Measurements from ENCODE around the gene YY2. TPM values are rescaled to one million over a fixed set of nuclear protein-coding genes. Genes with fewer than 3 reads are reported as not detected.

Gene YY2
- 1.4 TPM for total RNA-seq

DNA sequence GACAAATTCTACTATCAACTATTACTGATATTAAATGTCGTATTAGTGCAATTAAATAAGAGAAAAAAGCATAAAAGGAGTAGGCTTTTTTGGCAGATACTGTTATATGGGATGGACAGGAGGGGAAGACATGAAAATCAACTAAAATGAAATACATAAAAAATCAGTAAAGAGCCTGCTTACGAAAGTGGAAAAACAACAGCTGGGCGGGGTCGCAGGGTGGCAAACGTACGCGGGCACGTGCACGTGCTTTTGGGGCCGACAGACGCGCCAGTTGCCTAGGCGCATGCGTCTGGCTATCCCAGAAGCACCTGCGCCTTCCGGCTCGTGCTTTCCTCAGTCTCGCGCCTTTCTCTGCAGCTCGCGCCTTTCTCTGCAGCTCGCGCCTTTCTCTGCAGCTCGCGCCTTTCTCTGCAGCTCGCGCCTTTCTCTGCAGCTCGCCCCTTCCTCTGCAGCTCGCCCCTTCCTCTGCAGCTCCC is at the start of gene YY2:
YY2 (plus strand) TSS at position 51 of the 479 bp plus-strand sequence. CDS start 498 bp downstream, outside the sequence.

DNA sequence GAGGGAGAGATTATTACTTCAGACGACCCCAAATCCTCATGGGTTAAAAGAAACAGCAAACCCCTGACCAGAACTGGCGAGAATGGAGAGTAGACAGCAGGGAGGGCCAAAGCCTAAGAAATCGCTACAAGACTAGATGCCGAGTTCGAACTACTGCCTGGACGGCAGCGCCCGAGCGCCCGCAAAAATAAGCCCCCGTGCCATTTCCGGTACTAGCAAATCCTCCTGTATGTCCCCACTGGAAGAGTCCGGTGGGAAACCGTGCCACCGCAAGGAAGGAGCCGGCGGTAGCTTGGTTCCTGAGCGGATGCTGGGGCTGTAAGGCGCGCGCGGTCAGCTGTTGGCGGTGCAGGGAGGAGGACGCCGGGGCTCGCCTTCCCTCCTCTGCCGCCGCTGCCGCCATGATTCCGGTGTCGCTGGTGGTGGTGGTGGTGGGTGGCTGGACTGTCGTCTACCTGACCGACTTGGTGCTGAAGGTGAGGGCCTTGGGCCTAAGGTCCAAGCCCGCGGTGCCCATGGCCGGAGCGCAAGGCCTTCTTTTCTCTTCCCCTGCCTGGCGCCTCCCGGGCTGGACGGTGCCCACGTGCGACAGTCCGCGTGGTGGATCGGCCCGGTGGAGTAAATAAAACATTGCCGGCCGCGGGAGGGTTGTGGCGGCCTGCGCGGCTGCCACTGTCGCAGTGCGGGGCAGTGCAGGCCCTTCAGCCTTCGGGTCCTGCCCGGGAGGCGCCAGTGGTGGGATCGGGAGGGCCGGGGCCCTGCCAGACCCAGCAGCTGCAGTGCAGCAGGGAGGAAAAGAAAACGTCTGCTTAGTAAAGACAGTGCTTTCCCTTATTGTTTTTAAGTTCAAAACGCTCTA is 16.2 kb upstream of the YY2 start, which contains the start of gene MBTPS2:
MBTPS2 (plus strand) TSS at position 284 of the 859 bp plus-strand sequence; CDS start at position 402, 118 bp downstream.

Small RNA genes within 50 kb of the gene (small RNA-seq; reads per million reads assigned to genes)
- not detected for gene U73479.1

Other genes with a start within 250 kb of the YY2 start
- gene KLHL34, start 197.7 kb upstream of the YY2 start, total RNA-seq, result 0.23 TPM
- not detected for gene SMPX, start 97.9 kb upstream of the YY2 start, total RNA-seq
- 21.9 TPM for gene MBTPS2, start 16.4 kb upstream of the YY2 start, total RNA-seq
- 132 TPM for gene SMS, start 84.7 kb downstream of the YY2 start, total RNA-seq
- gene PHEX, start 176.3 kb downstream of the YY2 start, total RNA-seq, result 1.4 TPM